H9 (cell line): Measurements from ENCODE around the gene SLC24A2. TPM values are rescaled to one million over a fixed set of nuclear protein-coding genes. Genes with fewer than 3 reads are reported as not detected.

ENCODE experiments used
- DNase-seq: peaks from one replicate; pipeline ENCODE4 v3.0.0-alpha.2; 2017
- H2AFZ ChIP-seq: one replicate; pipeline ENCODE4 v1.6.1; 2013; ENCODE audit warnings: mild to moderate bottlenecking, low read length, control low read depth, moderate library complexity
- H2AK5ac ChIP-seq: 2 replicates; pipeline ENCODE4 v1.6.1; 2013; ENCODE audit warnings: low read length, control low read depth, mixed read lengths; ENCODE audit not compliant: insufficient read length
- H2BK120ac ChIP-seq: one replicate; pipeline ENCODE4 v1.6.1; 2013; ENCODE audit warnings: low read depth, mild to moderate bottlenecking, low read length, control low read depth, inconsistent platforms; ENCODE audit not compliant: poor library complexity, severe bottlenecking
- H2BK12ac ChIP-seq: 2 replicates; pipeline ENCODE4 v1.6.1; 2013; ENCODE audit warnings: low read length, control low read depth, mixed read lengths, low read depth; ENCODE audit not compliant: insufficient read length
- H2BK15ac ChIP-seq: 2 replicates; pipeline ENCODE4 v1.6.1; 2013; ENCODE audit warnings: low read depth, low read length, control low read depth
- H2BK20ac ChIP-seq: one replicate; pipeline ENCODE4 v1.6.1; 2013; ENCODE audit warnings: low read depth, mild to moderate bottlenecking, low read length, control low read depth, inconsistent platforms; ENCODE audit not compliant: poor library complexity, severe bottlenecking
- H2BK5ac ChIP-seq: 2 replicates; pipeline ENCODE4 v1.6.1; 2013; ENCODE audit warnings: low read length, control low read depth, mixed read lengths; ENCODE audit not compliant: insufficient read length
- H3K14ac ChIP-seq: 2 replicates; pipeline ENCODE4 v1.6.1; 2013; ENCODE audit warnings: low read length, control low read depth; ENCODE audit not compliant: insufficient read depth
- H3K18ac ChIP-seq: 2 replicates; pipeline ENCODE4 v1.6.1; 2013; ENCODE audit warnings: low read depth, mild to moderate bottlenecking, mixed read lengths, low read length, control low read depth; ENCODE audit not compliant: insufficient read length
- H3K23ac ChIP-seq: 2 replicates; pipeline ENCODE4 v1.6.1; 2013; ENCODE audit warnings: low read length, control low read depth, mixed read lengths, low read depth; ENCODE audit not compliant: insufficient read length
- H3K23me2 ChIP-seq: 2 replicates; pipeline ENCODE4 v1.6.1; 2013; ENCODE audit warnings: low read depth, mild to moderate bottlenecking, mixed read lengths, low read length, control low read depth; ENCODE audit not compliant: insufficient read length, poor library complexity, severe bottlenecking
- H3K27ac ChIP-seq: 2 replicates; pipeline ENCODE4 v1.5.1; 2013; ENCODE audit warnings: low read length, control low read depth, mixed read lengths, low read depth; ENCODE audit not compliant: insufficient read length
- H3K27me3 ChIP-seq: 2 replicates; pipeline ENCODE4 v1.6.1; 2013; ENCODE audit warnings: low read length, control low read depth, inconsistent platforms; ENCODE audit not compliant: insufficient read depth
- H3K4ac ChIP-seq: 2 replicates; pipeline ENCODE4 v1.6.1; 2013; ENCODE audit warnings: low read depth, mild to moderate bottlenecking, control low read depth, inconsistent platforms, low read length, moderate library complexity
- H3K4me1 ChIP-seq: 2 replicates; pipeline ENCODE4 v1.6.1; 2013; ENCODE audit warnings: low read length, control low read depth, inconsistent platforms; ENCODE audit not compliant: insufficient read depth
- H3K4me2 ChIP-seq: 2 replicates; pipeline ENCODE4 v1.6.1; 2013; ENCODE audit warnings: low read length, control low read depth, mixed read lengths; ENCODE audit not compliant: insufficient read length, insufficient read depth
- H3K56ac ChIP-seq: 2 replicates; pipeline ENCODE4 v1.6.1; 2013; ENCODE audit warnings: low read depth, mild to moderate bottlenecking, mixed read lengths, low read length, control low read depth; ENCODE audit not compliant: insufficient read length
- H3K79me1 ChIP-seq: 2 replicates; pipeline ENCODE4 v1.6.1; 2013; ENCODE audit warnings: low read depth, mild to moderate bottlenecking, moderate library complexity, low read length, control low read depth, inconsistent platforms; ENCODE audit not compliant: insufficient read depth, poor library complexity, severe bottlenecking
- H3K79me2 ChIP-seq: 2 replicates; pipeline ENCODE4 v1.6.1; 2013; ENCODE audit warnings: low read length, control low read depth, inconsistent platforms; ENCODE audit not compliant: insufficient read depth
- H3K9ac ChIP-seq: 2 replicates; pipeline ENCODE4 v1.6.1; 2013; ENCODE audit warnings: low read length, control low read depth, mixed read lengths; ENCODE audit not compliant: insufficient read length; ENCODE audit errors: extremely low read depth
- H3K9me3 ChIP-seq: one replicate; pipeline ENCODE4 v1.6.1; 2013; ENCODE audit warnings: low read depth, low read length, inconsistent platforms; ENCODE audit not compliant: control insufficient read depth
- H3T11ph ChIP-seq: one replicate; pipeline ENCODE4 v1.6.1; 2013; ENCODE audit warnings: mild to moderate bottlenecking, low read length, control low read depth, inconsistent platforms
- H4K20me1 ChIP-seq: one replicate; pipeline ENCODE4 v1.6.1; 2013; ENCODE audit not compliant: control insufficient read depth, insufficient read length, insufficient read depth
- H4K5ac ChIP-seq: 2 replicates; pipeline ENCODE4 v1.6.1; 2013; ENCODE audit warnings: low read depth, mild to moderate bottlenecking, mixed read lengths, low read length, control low read depth; ENCODE audit not compliant: insufficient read length
- H4K8ac ChIP-seq: replicated peaks from 2 replicates; pipeline ENCODE4 v1.6.1; 2013; ENCODE audit warnings: low read length, control low read depth, mixed read lengths, low read depth; ENCODE audit not compliant: insufficient read length
- H4K91ac ChIP-seq: 2 replicates; pipeline ENCODE4 v1.6.1; 2013; ENCODE audit warnings: low read depth, mild to moderate bottlenecking, moderate library complexity, mixed read lengths, low read length, control low read depth; ENCODE audit not compliant: insufficient read length
- H3K27ac Mint-ChIP-seq, 3 experiments: 2 replicates in 2 of 3; 3 replicates in 1 of 3; pipeline ENCODE4 v1.8.0; 2020 to 2021; ENCODE audit warnings: mixed read lengths in 3 of 3, mild to moderate bottlenecking in 1 of 3, moderate library complexity in 1 of 3
- H3K27me3 Mint-ChIP-seq: 2 replicates; pipeline ENCODE4 v1.8.0; 2021; ENCODE audit warnings: low read depth, mild to moderate bottlenecking, moderate library complexity, mixed read lengths
- H3K36me3 Mint-ChIP-seq, 3 experiments: 2 replicates in 2 of 3; 3 replicates in 1 of 3; pipeline ENCODE4 v1.8.0; 2020 to 2021; ENCODE audit warnings: low read depth in 3 of 3, mixed read lengths in 3 of 3; ENCODE audit not compliant: insufficient read depth in 1 of 3
- H3K4me1 Mint-ChIP-seq, 2 experiments: 2 replicates each; pipeline ENCODE4 v1.8.0; 2020; ENCODE audit warnings: mixed read lengths in 2 of 2
- H3K4me3 Mint-ChIP-seq, 2 experiments: 2 replicates in 1 of 2; 3 replicates in 1 of 2; pipeline ENCODE4 v1.8.0; 2020 to 2021; ENCODE audit warnings: mild to moderate bottlenecking in 2 of 2, mixed read lengths in 2 of 2, moderate library complexity in 1 of 2
- H3K9me3 Mint-ChIP-seq, 2 experiments: 2 replicates in 1 of 2; 3 replicates in 1 of 2; pipeline ENCODE4 v1.8.0; 2020; ENCODE audit warnings: mild to moderate bottlenecking in 2 of 2, mixed read lengths in 2 of 2, moderate library complexity in 1 of 2
- WGBS: extraction: QIAGEN DNeasy Blood & Tissue Kit; methylation state at CpG from one replicate; pipeline ENCODE4 v1.1.7; 2013; ENCODE audit warnings: missing lambda C conversion rate, low lambda C conversion rate, mixed read lengths; ENCODE audit not compliant: insufficient read length; ENCODE audit errors: extremely low coverage; 5-methylcytosine and 5-hydroxymethylcytosine counted together
- total RNA-seq: library from RNA; stranded (reverse); gene quantifications from 2 replicates; pipeline ENCODE4 v1.2.1, GENCODE V29; 2021
- TF ChIP-seq, protein P1 (sequence below): fragments of 200-600 bp; sonication (generic); conservative IDR thresholded peaks from 3 replicates; pipeline ENCODE4 v1.8.0; 2021; ENCODE audit warnings: antibody characterized with exemption, mild to moderate bottlenecking

SLC24A2 gene
- total RNA-seq, 1 experiment from 2014 or later, result 6.2 TPM

DNA sequence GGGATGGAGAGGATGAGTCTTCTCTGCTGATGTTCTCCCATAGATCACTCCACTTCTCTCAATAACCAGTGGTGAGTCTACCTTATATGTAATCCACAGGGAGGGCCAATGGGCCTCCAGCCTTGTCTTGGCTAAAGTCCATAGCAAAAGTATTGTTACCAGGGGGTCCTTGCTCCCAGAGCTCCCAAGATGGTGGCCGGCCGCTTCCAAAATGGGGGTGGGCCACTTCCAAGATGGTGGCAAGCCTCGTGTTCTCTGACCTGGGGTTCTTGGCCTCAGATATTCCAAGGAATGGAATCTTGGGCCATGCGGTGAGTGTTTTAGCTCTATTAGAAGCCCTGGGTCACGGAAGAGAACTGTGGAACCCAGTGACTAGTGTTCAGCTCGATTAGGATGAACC, 12.0 kb upstream of the SLC24A2 start:
- Histone ChIP-seq H3K4me2 (no peak overlapping the region), H3K4ac (peak overlapping the region; percentile 87; the same call in 1 of the 2 replicates), H4K20me1 (no peaks in the 10 kb centered on the region), H2AK5ac (no peak overlapping the region), H3K18ac (peak overlapping the region; percentile 79), H3T11ph (peak overlapping the region; percentile 13), H2BK120ac (no peak overlapping the region), H3K4me1 (peaks cover 19% of the 10 kb centered on the region), H3K23ac (no peak overlapping the region), H3K9ac (no peak overlapping the region), H3K56ac (no peak overlapping the region), H3K79me2 (no peaks in the 10 kb centered on the region), H3K27me3 (no peaks in the 10 kb centered on the region), H3K14ac (peak overlapping the region; percentile 75; the same call in 1 of the 2 replicates), H2BK12ac (peak overlapping the region; percentile 90), H2BK5ac (no peak overlapping the region), H3K79me1 (no peaks in the 10 kb centered on the region), H4K5ac (no peak overlapping the region), H3K27ac (no peak overlapping the region), H4K91ac (no peak overlapping the region), H2BK20ac (peak overlapping the region; percentile 49), H3K9me3 (no peaks in the 10 kb centered on the region), H2AFZ (no peak overlapping the region), H3K23me2 (no peaks in the 10 kb centered on the region), H4K8ac (no peak overlapping the region), H2BK15ac (no peak overlapping the region)
- Mint-ChIP-seq H3K36me3 (peaks cover 0 to 7% (median 3%) of the 10 kb centered on the region in 3 experiments; a peak in 4 of 7 replicates), H3K4me3 (no peak overlapping the region), H3K27ac (peak overlapping the region; percentile 66 to 82 (median 68); a peak in 4 of 7 replicates), H3K4me1 (peaks cover 68 to 72% of the 10 kb centered on the region in 2 experiments), H3K27me3 (no peaks in the 10 kb centered on the region), H3K9me3 (peaks cover 3 to 6% of the 10 kb centered on the region in 2 experiments; a peak in 3 of 5 replicates)
- TF ChIP-seq, protein P1, sequence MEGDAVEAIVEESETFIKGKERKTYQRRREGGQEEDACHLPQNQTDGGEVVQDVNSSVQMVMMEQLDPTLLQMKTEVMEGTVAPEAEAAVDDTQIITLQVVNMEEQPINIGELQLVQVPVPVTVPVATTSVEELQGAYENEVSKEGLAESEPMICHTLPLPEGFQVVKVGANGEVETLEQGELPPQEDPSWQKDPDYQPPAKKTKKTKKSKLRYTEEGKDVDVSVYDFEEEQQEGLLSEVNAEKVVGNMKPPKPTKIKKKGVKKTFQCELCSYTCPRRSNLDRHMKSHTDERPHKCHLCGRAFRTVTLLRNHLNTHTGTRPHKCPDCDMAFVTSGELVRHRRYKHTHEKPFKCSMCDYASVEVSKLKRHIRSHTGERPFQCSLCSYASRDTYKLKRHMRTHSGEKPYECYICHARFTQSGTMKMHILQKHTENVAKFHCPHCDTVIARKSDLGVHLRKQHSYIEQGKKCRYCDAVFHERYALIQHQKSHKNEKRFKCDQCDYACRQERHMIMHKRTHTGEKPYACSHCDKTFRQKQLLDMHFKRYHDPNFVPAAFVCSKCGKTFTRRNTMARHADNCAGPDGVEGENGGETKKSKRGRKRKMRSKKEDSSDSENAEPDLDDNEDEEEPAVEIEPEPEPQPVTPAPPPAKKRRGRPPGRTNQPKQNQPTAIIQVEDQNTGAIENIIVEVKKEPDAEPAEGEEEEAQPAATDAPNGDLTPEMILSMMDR, result no peak
- no peak for DNase-seq
- WGBS, result no CpG with 5 or more reads among the region's 6 CpGs
